ENCODE data around the gene CIBAR2. TPM values are rescaled to one million over a fixed set of nuclear protein-coding genes. Genes with fewer than 3 reads are reported as not detected.

The CIBAR2 gene
- total RNA-seq, 6 experiments from 2014 or later: not detected

- Mint-ChIP-seq H3K27me3 (ENCODE audit: insufficient read depth) (peaks cover 3% of the 10 kb centered on the region), H3K4me3 (no peak overlapping the region), H3K36me3 (ENCODE audit: low read depth) (peaks cover 6% of the 10 kb centered on the region; the same call in 1 of the 2 replicates), H3K9me3 (no peaks in the 10 kb centered on the region), H3K4me1 (ENCODE audit: low read depth) (peaks cover 13% of the 10 kb centered on the region), H3K27ac (no peak overlapping the region)
- DNase-seq: no peak
- no peak for TF ChIP-seq CTCF (IDR thresholded peaks at IDR 0.05)
Measured at GRCh38 chr16:85117418-85117817, 5.1 kb upstream of the CIBAR2 start.

GRCh38 chr16:85114909-85115567, 2.8 kb upstream of the CIBAR2 start:
- Mint-ChIP-seq H3K4me3 (peak overlapping the region; percentile 77), H3K9me3 (no peaks in the 10 kb centered on the region), H3K27me3 (ENCODE audit: insufficient read depth) (peaks cover 1% of the 10 kb centered on the region; the same call in 1 of the 2 replicates), H3K36me3 (ENCODE audit: low read depth) (peaks cover 6% of the 10 kb centered on the region; the same call in 1 of the 2 replicates), H3K4me1 (ENCODE audit: low read depth) (peaks cover 13% of the 10 kb centered on the region), H3K27ac (peak overlapping the region; percentile 96)
- peak; percentile 69 for DNase-seq
- peak; percentile 97 for TF ChIP-seq CTCF (IDR thresholded peaks at IDR 0.05)

- Mint-ChIP-seq H3K36me3 (ENCODE audit: low read depth) (peaks cover 6% of the 10 kb centered on the region; the same call in 1 of the 2 replicates), H3K9me3 (no peaks in the 10 kb centered on the region), H3K4me3 (no peak overlapping the region), H3K27me3 (ENCODE audit: insufficient read depth) (no peaks in the 10 kb centered on the region; the same call in 1 of the 2 replicates), H3K27ac (no peak overlapping the region), H3K4me1 (ENCODE audit: low read depth) (peaks cover 13% of the 10 kb centered on the region)
- DNase-seq: no peak
- no peak for TF ChIP-seq CTCF (IDR thresholded peaks at IDR 0.05)
Measured at GRCh38 chr16:85113913-85114312, 1.6 kb upstream of the CIBAR2 start.

- no peaks in the 10 kb centered on the region for H3K9me3 Mint-ChIP-seq
- no peak for TF ChIP-seq CTCF (IDR thresholded peaks at IDR 0.05)
- H3K27me3 Mint-ChIP-seq (ENCODE audit: insufficient read depth): no peaks in the 10 kb centered on the region; the same call in 1 of the 2 replicates
- H3K36me3 Mint-ChIP-seq (ENCODE audit: low read depth): no peaks in the 10 kb centered on the region
- H3K4me3 Mint-ChIP-seq: no peak overlapping the region
- H3K27ac Mint-ChIP-seq: no peak overlapping the region
- peaks cover 13% of the 10 kb centered on the region for H3K4me1 Mint-ChIP-seq (ENCODE audit: low read depth)
- DNase-seq: no peak
Measured at GRCh38 chr16:85113168-85113733, 979 bp upstream of the CIBAR2 start.

GRCh38 chr16:85111184-85111583, 1.1 kb downstream of the CIBAR2 start:
- no peak for TF ChIP-seq CTCF (IDR thresholded peaks at IDR 0.05)
- Mint-ChIP-seq H3K27ac (no peak overlapping the region), H3K4me3 (no peak overlapping the region), H3K36me3 (ENCODE audit: low read depth) (no peaks in the 10 kb centered on the region), H3K9me3 (no peaks in the 10 kb centered on the region), H3K4me1 (ENCODE audit: low read depth) (peaks cover 8% of the 10 kb centered on the region), H3K27me3 (ENCODE audit: insufficient read depth) (peaks cover 4% of the 10 kb centered on the region)
- DNase-seq: no peak

Measured in HFFc6 (cell line).